HG03457 (cell line): ENCODE data around the gene SENP1.

Source experiments
- ATAC-seq: cut with Tn5 transposase; IDR thresholded peaks from one replicate; pipeline ENCODE4 v1.9.1; 2021; ENCODE audit warnings: moderate number of reproducible peaks; ENCODE audit not compliant: unreplicated experiment

SENP1 gene

DNA sequence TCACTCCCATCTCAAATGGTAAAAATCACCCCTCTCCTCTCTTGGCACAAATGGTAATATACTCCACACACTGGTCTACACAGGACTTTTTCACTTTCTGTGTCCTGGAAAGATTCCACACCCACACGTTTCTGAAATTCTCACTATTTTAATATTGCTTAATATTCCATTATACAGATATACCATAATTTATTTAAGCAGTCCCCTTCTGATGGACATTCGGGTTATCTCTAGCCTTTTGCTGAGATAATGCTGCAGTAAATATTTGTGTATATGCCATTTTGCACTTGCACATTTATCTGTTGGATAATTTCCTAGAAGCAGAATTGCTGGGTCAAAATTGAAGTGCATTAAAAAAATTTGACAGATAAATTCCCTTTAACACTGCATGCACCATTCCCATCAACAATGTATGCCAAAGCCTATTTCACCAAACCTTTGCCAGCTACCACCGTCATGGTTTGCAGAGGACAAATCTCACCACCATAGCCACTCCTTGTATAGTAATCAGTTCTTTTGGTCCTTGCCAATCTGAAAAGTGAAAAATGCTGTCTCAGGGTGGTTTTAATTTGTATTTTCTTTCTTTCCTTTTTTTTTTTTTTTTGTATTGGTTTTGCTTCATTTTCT lies 86.1 kb downstream of the SENP1 start:
- no peak for ATAC-seq

DNA sequence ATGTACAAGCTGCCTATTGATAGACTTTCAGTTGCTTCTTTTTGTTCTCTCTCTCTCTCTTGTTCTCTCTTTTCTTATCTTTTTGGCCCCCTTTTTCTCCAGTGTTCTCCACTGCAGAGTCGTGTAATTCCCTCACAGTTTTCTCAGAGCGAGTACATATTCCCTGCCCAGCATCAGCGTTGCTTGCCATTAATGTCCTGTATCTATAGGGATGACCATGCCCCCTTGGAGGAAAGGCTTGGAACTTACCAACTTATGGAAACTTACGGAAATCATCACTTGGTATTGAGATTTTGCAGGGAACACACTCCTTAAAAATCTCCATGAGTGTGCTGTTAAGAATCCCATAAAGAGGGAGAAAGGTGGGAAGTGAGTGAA lies 87.3 kb downstream of the SENP1 start:
- no peak for ATAC-seq

DNA sequence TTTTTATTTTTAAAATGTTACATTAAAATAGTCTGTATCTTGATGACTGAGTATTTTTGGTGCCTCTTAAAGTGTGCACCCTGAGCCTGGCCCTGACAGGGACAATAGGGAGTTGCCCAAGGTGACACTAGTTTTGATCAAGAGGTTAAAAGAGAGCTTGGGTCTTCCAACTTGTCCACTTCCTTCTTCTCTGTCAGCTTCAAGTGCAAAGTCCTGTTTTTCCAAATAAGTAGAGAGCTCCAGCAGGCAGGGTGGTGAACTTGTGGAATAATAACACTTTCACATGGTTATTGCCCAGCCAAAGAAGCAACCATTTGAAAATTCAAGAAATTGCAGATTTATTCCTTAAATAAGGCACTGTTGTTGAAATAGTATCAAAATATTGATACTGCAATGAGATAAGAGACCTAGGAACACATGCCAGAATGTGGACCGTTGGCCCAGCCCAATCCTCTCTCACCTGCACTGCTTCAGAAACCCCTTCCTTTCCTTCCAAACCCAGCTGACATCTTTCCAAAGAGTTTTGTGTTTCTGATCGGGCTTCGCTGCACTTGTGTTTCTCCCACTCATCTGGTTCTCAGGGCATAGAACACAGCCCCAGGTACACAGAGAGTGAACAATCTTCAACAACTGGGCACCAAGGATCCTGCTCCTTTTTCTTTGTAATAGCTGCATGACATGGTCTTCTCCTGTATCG lies 87.8 kb downstream of the SENP1 start:
- no peak for ATAC-seq

DNA sequence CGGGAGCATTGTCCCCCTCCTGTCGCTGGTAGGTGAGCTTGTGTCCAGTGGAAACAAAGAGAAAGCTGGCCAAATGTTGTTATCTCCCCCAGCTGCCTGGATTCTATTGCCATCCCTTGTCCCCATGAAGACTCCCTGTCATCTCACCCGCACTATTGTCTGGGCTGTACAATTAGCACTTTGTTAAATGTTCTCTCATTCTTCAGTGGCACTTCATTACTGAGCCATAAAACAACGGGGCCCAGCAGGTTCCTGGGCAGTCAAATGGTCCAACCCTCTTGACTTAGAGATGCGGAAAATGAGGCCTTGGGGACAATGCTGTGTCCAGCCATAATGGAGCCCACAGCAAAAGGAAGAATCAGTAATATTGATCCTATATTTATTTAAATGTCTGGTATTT lies 88.4 kb downstream of the SENP1 start:
- ATAC-seq = no peak

DNA sequence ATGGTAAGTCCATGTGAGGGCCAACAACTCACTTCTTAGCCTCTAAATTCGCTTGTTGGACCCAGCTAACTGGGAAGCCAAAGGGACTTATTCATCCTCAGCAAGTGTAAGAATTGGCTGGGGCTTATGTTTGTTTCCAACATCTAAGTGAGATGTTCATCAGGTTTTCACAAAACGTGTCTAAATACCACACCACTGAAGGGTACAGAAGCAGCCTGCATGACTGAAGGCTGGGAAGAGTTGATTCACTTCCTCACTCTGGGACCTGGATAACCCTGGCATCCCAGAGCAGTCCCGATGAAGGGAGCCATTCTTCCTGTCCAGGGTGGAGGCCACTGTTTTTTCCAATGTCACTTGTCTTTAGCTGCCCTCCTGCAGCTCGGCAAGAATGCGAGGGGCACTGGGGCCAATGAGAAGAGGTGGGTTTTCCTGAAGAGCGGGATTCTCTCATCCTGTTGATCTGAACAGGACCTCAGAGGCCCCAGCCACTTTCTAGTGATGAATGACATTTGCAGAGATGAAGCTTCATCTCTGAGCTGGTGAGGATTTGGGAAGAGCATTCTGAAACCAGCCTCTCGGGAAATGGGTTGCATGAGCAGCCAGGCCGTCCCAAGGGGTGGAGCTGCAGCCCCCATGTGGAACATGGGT lies 89.4 kb downstream of the SENP1 start:
- ATAC-seq = no peak

DNA sequence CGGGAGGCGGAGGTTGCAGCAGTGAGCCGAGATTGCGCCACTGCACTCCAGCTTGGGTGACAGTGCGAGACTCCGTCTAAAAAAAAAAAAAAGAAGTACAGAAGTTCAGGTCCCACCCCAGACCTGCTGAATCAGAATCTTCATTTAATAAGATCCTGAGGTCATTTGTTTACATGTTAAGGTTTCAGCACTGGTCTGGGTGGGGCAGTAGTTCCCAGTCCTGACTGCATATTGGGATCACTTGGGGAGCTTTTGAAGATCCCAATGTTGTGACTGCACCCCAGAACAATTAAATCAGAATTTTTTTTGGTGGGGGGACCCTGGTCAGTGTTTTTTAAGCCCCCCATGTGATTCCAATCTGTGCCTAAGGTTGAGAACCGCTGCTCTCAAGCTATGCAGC lies 89.9 kb downstream of the SENP1 start:
- ATAC-seq = no peak

DNA sequence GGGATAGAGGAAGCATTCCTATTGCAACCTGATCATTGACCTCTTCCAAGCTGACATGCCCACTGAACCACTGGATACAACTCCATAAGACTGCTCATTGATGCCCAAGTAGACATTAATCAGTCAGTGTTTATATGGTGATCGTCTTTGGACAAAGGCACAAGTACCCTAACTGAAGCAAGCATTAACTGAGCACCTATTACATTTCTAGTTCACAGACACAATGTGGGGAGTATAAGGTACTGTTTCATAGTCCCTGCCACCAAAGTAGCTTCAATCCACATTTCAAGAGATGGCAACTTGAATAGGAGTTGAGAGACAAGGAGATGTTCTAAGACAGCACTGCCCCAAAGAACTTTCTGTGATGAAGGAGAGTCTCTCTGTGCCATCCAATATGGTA lies 90.8 kb downstream of the SENP1 start:
- ATAC-seq = no peak

DNA sequence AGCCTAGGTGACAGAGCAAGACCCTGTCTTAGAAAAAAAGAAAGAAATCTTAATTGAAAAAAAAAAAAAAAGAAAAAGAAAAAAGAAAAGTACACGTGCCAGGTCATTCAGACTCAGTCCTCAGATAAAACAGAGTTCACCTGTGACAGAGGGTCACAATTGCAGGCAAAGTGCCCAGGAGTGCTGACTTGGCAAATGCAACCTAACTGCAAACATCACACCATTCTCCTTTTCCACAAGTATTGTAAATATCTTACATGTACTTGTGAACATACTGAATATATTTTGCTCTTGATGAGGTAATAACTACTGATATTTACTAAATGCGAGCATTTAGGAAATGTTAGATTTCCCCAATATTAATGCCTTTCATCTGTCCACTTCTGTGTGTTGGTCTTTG lies 92.6 kb downstream of the SENP1 start:
- no peak for ATAC-seq

DNA sequence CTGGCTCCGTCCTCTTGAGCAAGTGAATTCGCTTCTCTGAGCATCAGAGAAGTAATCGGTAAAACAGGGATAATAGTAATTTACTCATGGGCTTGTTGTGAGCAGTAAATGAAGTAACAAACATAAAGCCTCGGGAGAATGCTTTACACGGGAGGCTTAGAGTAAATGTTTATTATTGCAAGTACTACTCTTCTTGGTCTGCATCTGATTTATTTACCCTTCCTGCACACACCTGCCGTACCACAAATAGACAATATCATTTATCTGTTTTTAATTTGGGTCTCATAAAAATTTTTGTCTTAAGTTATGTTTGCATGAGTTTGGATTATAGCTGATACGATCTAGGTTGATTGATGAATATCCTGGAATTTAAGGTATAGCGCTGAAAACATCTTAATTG lies 93.8 kb downstream of the SENP1 start:
- no peak for ATAC-seq

DNA sequence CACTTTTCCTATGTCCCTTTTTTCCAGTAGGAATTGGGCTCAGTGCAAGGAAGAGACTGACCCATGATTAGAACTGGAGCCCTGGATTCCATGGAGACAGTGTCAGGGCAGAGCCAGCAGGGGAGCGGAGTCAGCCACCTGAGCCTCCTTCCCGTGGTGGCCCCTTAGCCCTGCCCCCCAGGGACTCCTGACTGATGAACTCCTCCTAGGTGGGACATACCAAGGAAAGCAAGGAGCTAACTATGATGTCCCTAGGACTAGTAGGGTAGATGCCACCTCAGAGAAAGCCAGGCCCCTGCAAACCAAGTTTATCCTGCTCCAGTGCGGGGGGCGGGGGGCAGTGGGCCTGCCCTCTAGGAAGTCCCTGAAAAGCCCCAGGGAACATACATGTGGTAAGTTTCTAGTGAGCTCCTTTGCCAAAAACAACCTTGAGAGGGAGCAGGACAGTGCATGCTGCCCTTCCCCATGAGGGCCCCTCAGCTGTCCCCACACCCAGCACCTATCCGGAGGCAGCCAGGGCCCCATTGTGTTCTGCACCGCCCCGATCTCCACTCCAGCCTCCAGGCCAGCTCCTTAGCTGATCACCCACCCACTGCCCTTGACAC lies 95.4 kb downstream of the SENP1 start:
- no peak for ATAC-seq

DNA sequence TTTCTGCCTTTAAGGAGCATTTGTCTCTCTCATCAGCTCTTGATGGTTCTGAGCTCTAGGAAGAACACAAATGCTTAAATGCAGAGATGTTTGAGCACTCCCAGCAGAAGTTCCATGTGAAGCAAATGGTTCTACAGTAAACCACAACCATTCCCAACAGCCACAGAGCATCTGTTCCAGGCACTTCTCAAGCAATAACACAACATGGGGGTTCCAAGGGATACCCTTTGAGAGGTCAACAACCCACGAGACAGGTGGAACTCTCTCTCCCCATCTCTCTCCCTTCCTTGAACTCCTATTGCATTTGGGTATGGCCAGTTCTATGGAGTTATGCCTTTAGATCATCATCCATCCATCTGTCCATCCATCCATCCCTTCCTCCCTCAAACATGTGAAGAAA lies 96.4 kb downstream of the SENP1 start:
- ATAC-seq = no peak

DNA sequence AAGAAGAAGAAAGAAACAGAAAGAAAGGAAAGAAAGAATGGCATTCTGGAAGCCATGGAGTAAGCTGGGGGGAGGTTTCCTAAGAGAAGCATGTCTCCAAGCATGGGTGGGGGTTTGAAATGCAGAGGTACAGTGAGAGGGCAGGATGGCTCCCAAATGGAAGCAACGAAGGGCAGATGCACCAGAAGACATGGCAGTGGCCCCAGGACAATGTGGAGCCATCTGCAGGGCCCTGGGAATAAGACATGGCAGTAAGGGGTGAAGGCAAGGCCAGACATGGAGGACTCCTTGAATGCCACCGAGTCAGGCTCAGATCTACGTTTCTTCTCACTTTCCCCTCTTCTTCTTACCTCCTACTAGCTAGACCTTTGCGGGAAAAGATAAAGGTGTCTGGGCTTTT lies 96.9 kb downstream of the SENP1 start:
- no peak for ATAC-seq

DNA sequence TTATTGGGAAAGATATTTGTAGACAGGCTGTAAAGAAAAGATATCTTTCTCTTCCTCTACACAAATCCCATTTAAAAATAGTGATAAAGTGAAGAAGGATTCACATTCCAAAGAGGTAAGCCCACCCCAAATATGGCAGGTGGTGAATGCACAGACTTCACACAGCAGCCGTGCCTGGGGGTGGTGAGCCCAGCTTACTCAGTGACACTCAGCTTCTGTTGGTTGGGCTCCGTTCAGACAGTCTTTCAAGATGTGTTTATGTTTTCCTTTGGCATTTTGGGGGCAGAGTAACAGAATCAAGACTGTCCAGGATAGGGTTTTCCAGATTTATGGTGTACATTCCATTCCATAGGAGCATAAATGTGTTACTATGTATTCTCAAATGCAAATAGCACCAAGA lies 97.5 kb downstream of the SENP1 start:
- ATAC-seq = no peak

DNA sequence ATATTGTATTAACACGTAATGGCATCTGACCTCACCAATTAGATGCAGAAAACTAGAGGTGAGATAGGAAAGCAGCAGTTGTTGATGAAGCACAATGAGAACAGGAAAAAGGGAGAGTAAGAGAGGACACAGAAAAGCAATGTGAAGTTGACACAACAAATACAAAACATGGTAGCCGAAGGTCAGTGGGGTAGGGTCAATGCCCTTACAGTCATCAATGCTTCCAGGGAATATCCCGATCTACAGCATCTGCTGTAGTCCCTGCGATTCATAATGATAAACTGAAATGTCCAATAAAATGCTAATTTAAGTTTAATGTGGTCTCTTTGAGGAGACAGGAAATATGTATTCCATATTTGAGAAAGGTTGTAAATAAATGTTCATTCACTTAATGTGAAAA lies 98.7 kb downstream of the SENP1 start:
- ATAC-seq = no peak

DNA sequence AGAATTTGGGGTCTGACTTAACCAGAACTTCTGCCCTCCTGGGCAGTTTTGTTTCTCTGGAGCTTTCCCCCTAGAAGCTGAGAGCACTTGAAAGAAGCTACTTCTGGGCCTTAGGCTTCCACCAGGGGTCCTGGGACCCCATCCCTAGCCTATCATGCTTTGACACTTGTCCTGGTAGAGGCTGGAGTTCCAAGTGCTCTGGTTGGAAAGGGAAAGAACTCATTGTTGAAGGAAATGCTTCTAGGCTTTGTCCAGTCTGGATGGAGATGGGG lies 100.2 kb downstream of the SENP1 start:
- no peak for ATAC-seq

DNA sequence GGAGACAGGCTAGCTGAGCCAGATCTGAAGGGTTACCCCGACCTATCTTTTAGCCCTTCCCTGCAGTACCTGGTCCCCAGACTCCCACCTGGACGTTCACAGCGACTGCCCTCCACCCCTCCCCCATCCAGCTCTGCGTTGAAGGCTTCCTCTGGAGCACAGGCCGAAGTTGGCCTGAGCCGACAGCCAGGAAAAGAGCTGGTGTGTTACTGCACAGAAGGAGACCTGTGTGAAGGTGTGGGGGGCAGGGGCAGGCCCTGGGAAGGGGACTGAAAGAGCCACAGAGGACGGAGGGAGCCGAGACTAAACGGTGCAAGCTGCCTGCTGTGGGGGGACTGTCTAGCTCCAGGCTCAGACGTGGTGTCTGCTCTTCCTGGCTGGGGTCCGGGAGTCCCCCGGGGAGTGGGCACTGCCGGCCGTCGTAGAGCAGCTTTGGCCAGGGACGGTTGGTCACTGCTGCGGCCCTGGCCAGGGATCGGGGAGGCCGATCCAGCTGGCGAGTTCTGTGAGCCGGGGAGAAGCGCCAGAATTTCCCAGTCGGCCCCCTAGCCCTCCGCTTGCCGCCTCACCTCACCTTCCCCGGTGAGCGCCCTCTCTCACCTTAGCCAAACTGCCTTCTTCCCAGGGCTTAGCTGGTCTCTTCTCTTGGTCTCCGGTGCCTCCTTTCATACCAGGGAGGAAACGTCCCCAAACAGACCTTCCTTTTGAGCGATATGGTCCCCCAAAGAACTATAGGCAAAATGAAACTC lies 100.7 kb downstream of the SENP1 start:
- ATAC-seq = no peak

DNA sequence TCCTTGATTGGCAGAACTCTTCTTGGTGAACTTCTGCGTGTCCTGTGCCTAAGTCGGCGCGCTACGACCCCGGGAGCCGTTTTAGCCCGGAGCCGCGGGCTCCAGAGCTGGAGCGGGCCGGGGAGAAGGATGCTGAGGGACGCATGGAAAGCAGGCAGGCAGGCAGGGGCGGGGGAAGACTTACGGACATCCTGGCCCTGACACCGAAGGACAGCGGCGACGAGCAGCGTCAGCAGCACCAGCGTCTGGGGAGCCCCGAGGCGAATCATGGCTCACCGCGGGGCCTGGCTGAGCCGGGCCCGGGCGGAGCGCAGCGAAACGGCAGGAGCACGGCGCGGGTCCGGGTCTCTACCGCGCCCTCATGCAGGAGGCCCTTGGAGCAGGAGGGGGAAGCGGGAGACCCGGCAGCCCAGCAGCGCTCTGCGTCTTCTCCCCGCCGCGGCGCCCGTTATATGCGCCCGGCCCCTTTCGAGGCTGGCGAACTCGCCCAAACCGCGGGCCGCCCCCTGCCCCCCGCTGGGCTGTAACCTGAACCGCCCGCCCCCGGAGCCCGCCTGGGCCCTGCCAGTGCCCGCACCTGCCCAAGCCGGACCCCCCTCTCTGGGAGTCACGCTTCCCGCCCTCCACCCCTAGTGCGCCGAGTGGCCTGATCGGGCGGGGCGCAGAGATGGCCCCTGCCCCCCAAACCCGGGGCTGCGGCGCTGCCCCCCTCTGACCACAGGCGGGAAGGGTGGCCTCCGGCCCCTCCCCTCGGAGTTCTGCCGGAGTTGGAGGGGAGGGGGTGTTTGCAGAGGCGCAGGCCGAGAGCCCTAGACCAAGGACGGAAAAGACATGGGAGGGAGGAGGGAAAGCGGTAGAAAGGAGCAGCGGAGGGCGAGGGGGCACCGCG lies 101.6 kb downstream of the SENP1 start, which contains the start of gene COL2A1:
Gene COL2A1, minus strand, starts transcription at position 424 of the 889 bp plus-strand sequence. Its CDS starts 155 bp downstream, at position 269.
- ATAC-seq = no peak

DNA sequence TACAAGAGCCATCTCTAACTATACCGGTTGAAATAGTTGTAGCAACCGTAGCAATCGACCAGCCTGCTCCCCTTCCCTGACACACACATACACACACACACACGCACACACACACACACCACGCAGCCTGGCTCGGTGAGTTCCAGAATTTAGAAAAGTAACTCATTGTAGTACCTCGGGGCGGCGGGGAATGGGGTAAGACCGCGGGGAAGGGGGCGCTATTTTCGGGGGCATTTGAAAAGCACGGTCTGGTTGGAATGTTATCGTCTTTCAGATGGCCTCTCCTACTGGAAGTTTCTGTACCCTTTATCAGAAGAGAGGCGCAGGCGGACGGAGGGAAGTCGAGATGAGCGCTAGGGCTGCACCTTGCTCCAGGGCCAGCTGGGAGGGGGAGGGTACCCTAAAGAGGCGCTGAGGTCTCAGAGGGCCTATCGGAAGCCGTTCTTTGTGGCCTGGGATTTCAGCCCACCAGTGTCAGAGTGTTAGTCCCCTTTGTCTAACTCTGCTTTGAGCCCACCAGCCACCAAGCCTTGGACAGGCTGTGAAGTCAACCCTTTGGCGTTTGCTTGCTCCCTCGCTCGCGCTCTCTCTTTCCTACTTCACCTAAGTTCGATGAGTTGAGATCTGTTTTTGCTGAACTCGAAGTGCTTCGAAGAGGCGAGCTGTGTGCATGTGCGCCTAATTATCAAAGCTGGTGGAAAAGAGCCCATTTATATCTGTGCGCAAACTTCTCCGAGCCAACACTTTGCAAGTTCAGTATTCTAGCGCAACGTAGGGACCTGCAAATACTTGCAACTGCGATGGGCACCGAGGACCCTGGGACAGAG lies 102.4 kb downstream of the SENP1 start:
- ATAC-seq = no peak

DNA sequence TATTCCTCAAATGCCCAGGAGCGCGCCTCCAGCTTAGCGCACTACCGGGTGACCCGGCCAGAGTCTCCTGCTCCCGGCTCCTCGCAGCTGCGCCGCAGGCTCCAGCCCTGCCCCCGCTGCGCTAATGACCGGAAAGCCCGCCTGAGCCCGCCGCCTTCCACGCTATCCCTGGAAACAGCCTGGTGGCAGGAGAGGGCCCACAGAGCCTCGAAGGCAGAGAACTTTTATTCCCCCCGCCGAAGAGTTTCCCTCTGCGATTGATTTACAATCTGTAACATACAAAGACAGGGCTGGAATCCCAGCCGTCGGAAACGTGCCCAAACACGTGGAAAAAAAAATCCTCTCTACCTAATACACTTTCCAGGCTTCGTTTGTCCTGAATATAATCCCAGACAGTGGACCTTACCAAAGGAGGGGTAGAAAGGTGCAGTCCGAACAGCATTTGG lies 103.1 kb downstream of the SENP1 start:
- ATAC-seq = no peak

DNA sequence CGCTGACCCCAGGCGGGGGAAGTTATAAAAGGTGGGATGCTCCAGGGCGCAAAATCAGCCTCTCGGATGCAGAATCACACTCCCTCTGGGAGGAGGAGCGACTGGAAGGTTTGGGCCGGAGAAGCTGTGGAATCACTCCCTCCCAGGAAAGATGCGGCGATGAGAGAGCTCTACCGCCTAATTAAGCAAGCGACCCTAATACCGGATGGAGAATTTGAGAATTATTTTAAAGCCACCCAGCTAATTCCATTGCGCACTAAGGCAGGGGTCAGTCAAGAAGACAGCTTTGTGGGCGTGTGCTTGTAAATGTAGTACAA lies 103.5 kb downstream of the SENP1 start:
- ATAC-seq = no peak
